22Rv1 (cell line): ENCODE results near the gene MTA3.
"Not testable (repeated sequence)": the region's sequence is repeated elsewhere in the genome, so short reads cannot be mapped to it uniquely, and the experiment has no call there.

Source experiments
- H3K27ac ChIP-seq: fragments of 450-650 bp; 2 replicates; pipeline ENCODE4 v1.5.1; 2017
- CTCF ChIP-seq: fragments of 450-650 bp; IDR thresholded peaks from 2 replicates; pipeline ENCODE4 v1.5.1; 2017; ENCODE audit warnings: mild to moderate bottlenecking
- ZFX ChIP-seq: fragments of 450-650 bp; IDR thresholded peaks from 2 replicates; pipeline ENCODE4 v1.6.1; 2017; ENCODE audit warnings: antibody characterized with exemption, borderline replicate concordance

The MTA3 gene

GRCh38 chr2:42607101-42607637, 38.7 kb downstream of the MTA3 start:
- H3K27ac ChIP-seq = no peak overlapping the region

GRCh38 chr2:42613281-42614064, 45.0 kb downstream of the MTA3 start:
- no peak overlapping the region for H3K27ac ChIP-seq
- TF ChIP-seq ZFX (no peak), CTCF (no peak)

More at GRCh38 chr2:42607101-42607637, 38.7 kb downstream of the MTA3 start:
- no peak for TF ChIP-seq CTCF
- TF ChIP-seq ZFX = no peak

GRCh38 chr2:42614838-42615237, 46.4 kb downstream of the MTA3 start:
- TF ChIP-seq ZFX (no peak), CTCF (no peak)
- H3K27ac ChIP-seq = no peak overlapping the region

GRCh38 chr2:42618116-42618515, 49.7 kb downstream of the MTA3 start:
- H3K27ac ChIP-seq = no peak overlapping the region
- TF ChIP-seq CTCF (no peak), ZFX (no peak)

GRCh38 chr2:42618972-42619371, 50.5 kb downstream of the MTA3 start:
- no peak overlapping the region for H3K27ac ChIP-seq
- TF ChIP-seq ZFX (no peak), CTCF (no peak)

GRCh38 chr2:42621626-42622025, 53.2 kb downstream of the MTA3 start:
- H3K27ac ChIP-seq = not testable (repeated sequence)

GRCh38 chr2:42622943-42623676, 54.7 kb downstream of the MTA3 start:
- H3K27ac ChIP-seq = no peak overlapping the region
- TF ChIP-seq CTCF = no peak
- no peak for TF ChIP-seq ZFX
